ENCODE data around the gene DFFB. TPM values are rescaled to one million over a fixed set of nuclear protein-coding genes. Genes with fewer than 3 reads are reported as not detected.
A peak's percentile ranks its signal among the peaks of the same experiment; 100 is the strongest.
"Not testable (repeated sequence)": the region's sequence is repeated elsewhere in the genome, so short reads cannot be mapped to it uniquely, and the experiment has no call there.

The DFFB gene
- total and polyA plus RNA-seq, 8 donors = 3.3 to 8.6 (median 5.2) TPM

GRCh38 chr1:3915551-3916121, 58.4 kb downstream of the DFFB start:
- TF ChIP-seq, protein P1, sequence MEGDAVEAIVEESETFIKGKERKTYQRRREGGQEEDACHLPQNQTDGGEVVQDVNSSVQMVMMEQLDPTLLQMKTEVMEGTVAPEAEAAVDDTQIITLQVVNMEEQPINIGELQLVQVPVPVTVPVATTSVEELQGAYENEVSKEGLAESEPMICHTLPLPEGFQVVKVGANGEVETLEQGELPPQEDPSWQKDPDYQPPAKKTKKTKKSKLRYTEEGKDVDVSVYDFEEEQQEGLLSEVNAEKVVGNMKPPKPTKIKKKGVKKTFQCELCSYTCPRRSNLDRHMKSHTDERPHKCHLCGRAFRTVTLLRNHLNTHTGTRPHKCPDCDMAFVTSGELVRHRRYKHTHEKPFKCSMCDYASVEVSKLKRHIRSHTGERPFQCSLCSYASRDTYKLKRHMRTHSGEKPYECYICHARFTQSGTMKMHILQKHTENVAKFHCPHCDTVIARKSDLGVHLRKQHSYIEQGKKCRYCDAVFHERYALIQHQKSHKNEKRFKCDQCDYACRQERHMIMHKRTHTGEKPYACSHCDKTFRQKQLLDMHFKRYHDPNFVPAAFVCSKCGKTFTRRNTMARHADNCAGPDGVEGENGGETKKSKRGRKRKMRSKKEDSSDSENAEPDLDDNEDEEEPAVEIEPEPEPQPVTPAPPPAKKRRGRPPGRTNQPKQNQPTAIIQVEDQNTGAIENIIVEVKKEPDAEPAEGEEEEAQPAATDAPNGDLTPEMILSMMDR (IDR thresholded peaks at IDR 0.05) = no peak
- Histone ChIP-seq H3K27ac (no peak overlapping the region), H3K36me3 (no peaks in the 10 kb centered on the region), H3K9me3 (no peaks in the 10 kb centered on the region), H3K27me3 (no peaks in the 10 kb centered on the region), H3K4me1 (no peaks in the 10 kb centered on the region), H3K4me3 (no peak overlapping the region)
- no peak for ATAC-seq
- peak in 1 of 6 donors; percentile 21 for DNase-seq
- no peak for FAIRE-seq
- WGBS, 2 donors = 62 to 73% methylated on average over 15 of the region's 15 CpGs
- intact Hi-C loops (cut with DNase I) = loop anchor here in 1 of 3 donors (10.0 kb wide), 1 partner anchor 1829 kb away; no protein-coding TSS in a partner anchor

DNA sequence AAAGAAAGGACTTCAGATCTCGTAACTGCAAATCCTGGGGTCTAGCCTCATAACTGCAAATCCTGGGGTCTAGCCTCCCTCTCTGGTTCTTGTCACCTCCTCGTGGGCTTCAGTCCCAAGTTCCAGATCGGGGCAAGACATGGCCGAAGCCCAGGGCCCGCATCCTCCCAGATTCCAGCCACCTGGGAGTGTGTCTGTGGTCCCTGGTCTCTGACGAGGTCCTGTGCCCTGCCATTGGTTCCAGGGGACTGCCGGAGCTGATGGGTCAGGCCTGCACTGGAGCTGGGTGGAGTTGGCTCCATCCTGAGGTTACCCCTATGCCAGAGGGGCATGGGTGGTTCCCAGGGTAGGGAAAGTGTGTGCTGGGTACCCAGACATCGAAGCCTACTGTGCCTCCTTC, 60.5 kb downstream of the DFFB start:
- TF ChIP-seq, protein P1 (IDR thresholded peaks at IDR 0.05) = no peak
- Histone ChIP-seq H3K4me1 (no peaks in the 10 kb centered on the region), H3K36me3 (no peaks in the 10 kb centered on the region), H3K27me3 (no peaks in the 10 kb centered on the region), H3K4me3 (no peak overlapping the region), H3K27ac (no peak overlapping the region), H3K9me3 (no peaks in the 10 kb centered on the region)
- FAIRE-seq (no peak), ATAC-seq (no peak), DNase-seq (peak in 1 of 6 donors; percentile 47)
- 71 to 72% methylated on average over 8 of the region's 8 CpGs for WGBS, 2 donors
- intact Hi-C loops (cut with DNase I) = loop anchor here in 1 of 3 donors (10.0 kb wide), 1 partner anchor 1827 kb away; no protein-coding TSS in a partner anchor

- H3K27me3 ChIP-seq, ATAC-seq, H3K27ac ChIP-seq, H3K36me3 ChIP-seq, H3K4me3 ChIP-seq, H3K4me1 ChIP-seq, H3K9me3 ChIP-seq, FAIRE-seq: not testable (repeated sequence)
- peak in 1 of 6 donors; percentile 2 for DNase-seq
- intact Hi-C loops (cut with DNase I) = loop anchor here in 1 of 3 donors (10.0 kb wide), 1 partner anchor 1826 kb away; no protein-coding TSS in a partner anchor
- 71 to 75% methylated on average over 6 of the region's 6 CpGs for WGBS, 2 donors
Measured at GRCh38 chr1:3918359-3918758, 61.1 kb downstream of the DFFB start.

DNA sequence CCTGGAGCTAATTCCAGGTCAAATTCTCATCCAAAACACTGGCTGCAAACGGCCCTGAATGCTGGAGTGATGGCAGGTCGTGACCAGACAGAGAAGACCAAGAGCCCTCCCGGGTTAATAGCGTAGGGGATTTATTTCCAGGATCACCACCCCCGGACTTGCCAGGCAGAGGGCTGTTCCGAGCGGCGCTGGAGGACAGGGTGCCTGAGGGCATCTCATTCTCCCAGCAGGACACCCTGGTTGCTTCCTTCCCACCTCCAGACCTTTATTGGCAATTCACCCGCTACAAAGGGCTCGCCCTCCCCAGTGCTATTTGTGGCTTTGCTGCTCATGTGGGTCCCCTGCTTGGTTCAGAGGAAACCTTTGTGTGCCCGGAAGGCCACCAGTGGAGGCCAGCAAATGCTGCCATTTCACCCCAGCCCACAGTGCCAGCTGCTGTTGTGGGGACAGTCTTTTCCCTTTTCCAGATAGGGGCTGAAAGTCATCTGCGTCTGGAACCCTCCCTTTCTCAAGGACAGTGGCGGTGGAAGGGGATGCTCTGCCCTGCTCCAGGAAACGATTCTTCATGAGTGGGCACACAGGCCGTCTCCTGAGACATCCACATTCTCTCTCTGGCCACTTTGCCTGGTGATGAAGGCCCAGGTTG, 61.8 kb downstream of the DFFB start:
- Histone ChIP-seq H3K36me3 (no peaks in the 10 kb centered on the region), H3K27ac (no peak overlapping the region), H3K4me1 (no peaks in the 10 kb centered on the region), H3K27me3 (no peaks in the 10 kb centered on the region), H3K9me3 (no peaks in the 10 kb centered on the region), H3K4me3 (no peak overlapping the region)
- peak in 1 of 6 donors; percentile 49 for DNase-seq
- 63% methylated on average over 15 of the region's 15 CpGs for WGBS, 2 donors
- no peak for ATAC-seq
- intact Hi-C loops (cut with DNase I) = loop anchor here in 1 of 3 donors (10.0 kb wide), 1 partner anchor 1826 kb away; no protein-coding TSS in a partner anchor
- TF ChIP-seq, protein P1 (IDR thresholded peaks at IDR 0.05) = no peak
- no peak for FAIRE-seq

DNA sequence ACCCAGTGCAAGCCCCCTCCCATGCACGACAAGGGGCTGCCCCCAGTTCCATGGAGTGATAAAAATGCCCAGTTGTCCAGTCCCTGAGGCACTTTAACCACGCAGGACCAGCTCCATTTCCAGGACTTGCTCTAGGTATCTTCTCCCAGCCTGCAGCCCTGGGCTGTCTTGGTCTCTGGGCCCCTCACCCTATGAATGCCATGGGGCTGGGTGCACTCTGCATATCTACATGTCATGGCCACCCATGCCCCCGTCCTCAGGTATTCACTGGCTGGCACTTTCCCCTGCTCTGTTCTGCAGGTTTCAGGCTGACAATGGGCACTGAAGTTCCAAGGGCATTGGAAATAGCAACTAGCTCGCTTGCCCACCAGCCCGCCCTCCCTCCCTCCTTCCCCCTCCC, 62.4 kb downstream of the DFFB start:
- intact Hi-C loops (cut with DNase I) = loop anchor here in 1 of 3 donors (10.0 kb wide), 1 partner anchor 1825 kb away; no protein-coding TSS in a partner anchor
- Histone ChIP-seq H3K27ac (no peak overlapping the region), H3K9me3 (no peaks in the 10 kb centered on the region), H3K36me3 (no peaks in the 10 kb centered on the region), H3K27me3 (no peaks in the 10 kb centered on the region), H3K4me3 (no peak overlapping the region), H3K4me1 (no peaks in the 10 kb centered on the region)
- no peak for FAIRE-seq
- no peak for DNase-seq
- 47 to 48% methylated on average over 5 of the region's 5 CpGs for WGBS, 2 donors
- TF ChIP-seq, protein P1 (IDR thresholded peaks at IDR 0.05) = no peak
- ATAC-seq = no peak

All from pancreas (tissue), 10 donors.